GM18517 (cell line): Measurements from ENCODE around the gene DHX35.

Experiments used
- ATAC-seq: cut with Tn5 transposase; IDR thresholded peaks from one replicate; pipeline ENCODE4 v1.9.1; 2021; ENCODE audit warnings: mild to moderate bottlenecking, moderate library complexity; ENCODE audit not compliant: unreplicated experiment

The DHX35 gene

GRCh38 chr20:39019027-39019426 is 56.9 kb downstream of the DHX35 start:
- no peak for ATAC-seq

GRCh38 chr20:39019805-39020325 is 57.7 kb downstream of the DHX35 start:
- peak; percentile 95 for ATAC-seq

- no peak for ATAC-seq
Measured at GRCh38 chr20:39021748-39022147, 59.6 kb downstream of the DHX35 start.

GRCh38 chr20:39025883-39026282 is 63.7 kb downstream of the DHX35 start:
- ATAC-seq, result no peak

- no peak for ATAC-seq
Measured at GRCh38 chr20:39029364-39029763, 67.2 kb downstream of the DHX35 start.

GRCh38 chr20:39032997-39033396 is 70.9 kb downstream of the DHX35 start:
- ATAC-seq, result no peak

GRCh38 chr20:39036011-39036410 is 73.9 kb downstream of the DHX35 start:
- no peak for ATAC-seq

GRCh38 chr20:39036851-39037250 is 74.7 kb downstream of the DHX35 start:
- no peak for ATAC-seq

- ATAC-seq, result no peak
Measured at GRCh38 chr20:39038047-39038446, 75.9 kb downstream of the DHX35 start.

- no peak for ATAC-seq
Measured at GRCh38 chr20:39038495-39038894, 76.4 kb downstream of the DHX35 start.

GRCh38 chr20:39039261-39039660 is 77.1 kb downstream of the DHX35 start:
- ATAC-seq, result no peak

GRCh38 chr20:39040116-39040515 is 78.0 kb downstream of the DHX35 start:
- no peak for ATAC-seq

GRCh38 chr20:39041067-39041466 is 78.9 kb downstream of the DHX35 start:
- ATAC-seq, result no peak

GRCh38 chr20:39042279-39043150 is 80.4 kb downstream of the DHX35 start:
- ATAC-seq, result no peak

- no peak for ATAC-seq
Measured at GRCh38 chr20:39044501-39044900, 82.4 kb downstream of the DHX35 start.

- no peak for ATAC-seq
Measured at GRCh38 chr20:39045676-39046075, 83.5 kb downstream of the DHX35 start.

- no peak for ATAC-seq
Measured at GRCh38 chr20:39047417-39047985, 85.4 kb downstream of the DHX35 start.

- ATAC-seq, result peak; percentile 58
Measured at GRCh38 chr20:39048000-39048696, 86.0 kb downstream of the DHX35 start.

GRCh38 chr20:39049148-39049547 is 87.0 kb downstream of the DHX35 start:
- no peak for ATAC-seq

- ATAC-seq, result peak; percentile 76
Measured at GRCh38 chr20:39049684-39050554, 87.8 kb downstream of the DHX35 start.

GRCh38 chr20:39050555-39050902 is 88.4 kb downstream of the DHX35 start:
- ATAC-seq, result no peak
